Mesendoderm (in vitro differentiated cells): Measurements from ENCODE around the gene SHROOM3.

Experiments
- DNase-seq: peaks from one replicate; pipeline ENCODE4 v3.0.0; 2013
- H2AK5ac ChIP-seq: 2 replicates; pipeline ENCODE4 v1.6.1; 2013; ENCODE audit warnings: low read length, inconsistent platforms
- H2BK120ac ChIP-seq: 2 replicates; pipeline ENCODE4 v1.6.1; 2013; ENCODE audit warnings: low read depth, mild to moderate bottlenecking, low read length, moderate library complexity, mixed read lengths
- H2BK15ac ChIP-seq: replicated peaks from 2 replicates; pipeline ENCODE4 v1.6.1; 2013; ENCODE audit warnings: low read depth, mild to moderate bottlenecking, moderate library complexity
- H2BK5ac ChIP-seq: 2 replicates; pipeline ENCODE4 v1.6.1; 2013; ENCODE audit warnings: low read length, inconsistent platforms
- H3K18ac ChIP-seq: 2 replicates; pipeline ENCODE4 v1.6.1; 2013; ENCODE audit warnings: mild to moderate bottlenecking, low read length, mixed read lengths
- H3K23ac ChIP-seq: one replicate; pipeline ENCODE4 v1.6.1; 2013; ENCODE audit warnings: low read length
- H3K27ac ChIP-seq: 2 replicates; pipeline ENCODE4 v1.5.1; 2013; ENCODE audit warnings: low read depth, mild to moderate bottlenecking, inconsistent platforms, low read length, moderate library complexity
- H3K27me3 ChIP-seq: 2 replicates; pipeline ENCODE4 v1.6.1; 2013; ENCODE audit warnings: low read length, control low read depth, mild to moderate bottlenecking, inconsistent platforms; ENCODE audit not compliant: insufficient read depth, poor library complexity
- H3K36me3 ChIP-seq: 2 replicates; pipeline ENCODE4 v1.6.1; 2013; ENCODE audit warnings: low read length, inconsistent platforms; ENCODE audit not compliant: control insufficient read depth, insufficient read depth
- H3K4ac ChIP-seq: one replicate; pipeline ENCODE4 v1.6.1; 2013; ENCODE audit warnings: low read depth, mild to moderate bottlenecking, low read length, moderate library complexity
- H3K4me1 ChIP-seq: 2 replicates; pipeline ENCODE4 v1.6.1; 2013; ENCODE audit warnings: low read depth, low read length, inconsistent platforms; ENCODE audit not compliant: control insufficient read depth
- H3K4me2 ChIP-seq: 2 replicates; pipeline ENCODE4 v1.6.1; 2013; ENCODE audit warnings: low read length
- H3K4me3 ChIP-seq: 2 replicates; pipeline ENCODE4 v1.5.1; 2013; ENCODE audit warnings: mild to moderate bottlenecking, low read length
- H3K56ac ChIP-seq: one replicate; pipeline ENCODE4 v1.6.1; 2013; ENCODE audit warnings: low read length
- H3K79me1 ChIP-seq: 2 replicates; pipeline ENCODE4 v1.6.1; 2013; ENCODE audit warnings: low read length, inconsistent platforms
- H3K79me2 ChIP-seq: 2 replicates; pipeline ENCODE4 v1.6.1; 2013; ENCODE audit warnings: mild to moderate bottlenecking, low read length; ENCODE audit not compliant: control insufficient read depth, insufficient read depth
- H3K9ac ChIP-seq: 2 replicates; pipeline ENCODE4 v1.6.1; 2013; ENCODE audit warnings: low read length, inconsistent platforms
- H4K5ac ChIP-seq: one replicate; pipeline ENCODE4 v1.6.1; 2013; ENCODE audit warnings: low read length
- H4K8ac ChIP-seq: one replicate; pipeline ENCODE4 v1.6.1; 2013; ENCODE audit warnings: low read depth, mild to moderate bottlenecking, control low read depth, low read length, moderate library complexity
- WGBS: extraction: QIAGEN DNeasy Blood & Tissue Kit; methylation state at CpG from one replicate; pipeline ENCODE4 v1.1.7; 2013; ENCODE audit warnings: low lambda C conversion rate, missing lambda C conversion rate; ENCODE audit not compliant: insufficient coverage; ENCODE audit errors: extremely low coverage; 5-methylcytosine and 5-hydroxymethylcytosine counted together

The SHROOM3 gene

GRCh38 chr4:76584241-76585152 is 149.5 kb downstream of the SHROOM3 start:
- no peak for DNase-seq
- no peak overlapping the region for H3K4ac ChIP-seq
- no peak overlapping the region for H4K8ac ChIP-seq
- no peak overlapping the region for H3K27ac ChIP-seq
- H3K79me2 ChIP-seq: no peaks in the 10 kb centered on the region
- H2AK5ac ChIP-seq: no peak overlapping the region
- H3K4me1 ChIP-seq: peaks cover 7% of the 10 kb centered on the region
- WGBS: no CpG with 5 or more reads among the region's 9 CpGs
- H2BK15ac ChIP-seq: no peak overlapping the region
- no peak overlapping the region for H3K56ac ChIP-seq
- no peaks in the 10 kb centered on the region for H3K27me3 ChIP-seq
- no peak overlapping the region for H3K23ac ChIP-seq
- H4K5ac ChIP-seq: no peak overlapping the region
- H2BK5ac ChIP-seq: no peak overlapping the region
- H3K36me3 ChIP-seq: no peaks in the 10 kb centered on the region
- no peak overlapping the region for H3K18ac ChIP-seq
- H3K4me2 ChIP-seq: no peak overlapping the region
- H3K79me1 ChIP-seq: no peaks in the 10 kb centered on the region
- no peak overlapping the region for H3K4me3 ChIP-seq
- H3K9ac ChIP-seq: no peak overlapping the region
- H2BK120ac ChIP-seq: no peak overlapping the region

GRCh38 chr4:76585272-76585671 is 150.2 kb downstream of the SHROOM3 start:
- Histone ChIP-seq H3K27ac (no peak overlapping the region), H3K4ac (no peak overlapping the region), H3K4me1 (peaks cover 11% of the 10 kb centered on the region), H2BK15ac (no peak overlapping the region), H2BK120ac (no peak overlapping the region), H3K56ac (peak overlapping the region; percentile 46), H3K36me3 (no peaks in the 10 kb centered on the region), H4K8ac (no peak overlapping the region), H4K5ac (no peak overlapping the region), H3K9ac (no peak overlapping the region), H3K27me3 (no peaks in the 10 kb centered on the region), H3K23ac (no peak overlapping the region), H3K79me2 (no peaks in the 10 kb centered on the region), H3K4me2 (no peak overlapping the region), H2BK5ac (no peak overlapping the region), H2AK5ac (no peak overlapping the region), H3K4me3 (no peak overlapping the region), H3K18ac (no peak overlapping the region), H3K79me1 (no peaks in the 10 kb centered on the region)
- WGBS: no CpG with 5 or more reads among the region's 5 CpGs
- peak; percentile 48 for DNase-seq

- Histone ChIP-seq H3K23ac (no peak overlapping the region), H3K27ac (peak overlapping the region; percentile 71), H4K5ac (no peak overlapping the region), H3K27me3 (no peaks in the 10 kb centered on the region), H2BK15ac (no peak overlapping the region), H3K9ac (peak overlapping the region; percentile 66), H2AK5ac (no peak overlapping the region), H3K56ac (peak overlapping the region; percentile 88), H2BK120ac (no peak overlapping the region), H3K18ac (no peak overlapping the region), H2BK5ac (no peak overlapping the region), H4K8ac (no peak overlapping the region), H3K4ac (no peak overlapping the region), H3K4me1 (peaks cover 11% of the 10 kb centered on the region), H3K4me3 (peak overlapping the region; percentile 40), H3K4me2 (peak overlapping the region; percentile 81), H3K79me2 (no peaks in the 10 kb centered on the region), H3K79me1 (no peaks in the 10 kb centered on the region), H3K36me3 (no peaks in the 10 kb centered on the region)
- peak; percentile 98 for DNase-seq
- no CpG with 5 or more reads among the region's 28 CpGs for WGBS
Observed at GRCh38 chr4:76585897-76586360, 150.9 kb downstream of the SHROOM3 start.

- H3K18ac ChIP-seq: no peak overlapping the region
- no peak overlapping the region for H2BK15ac ChIP-seq
- no peaks in the 10 kb centered on the region for H3K79me2 ChIP-seq
- H3K27me3 ChIP-seq: no peaks in the 10 kb centered on the region
- no peak overlapping the region for H4K5ac ChIP-seq
- no peaks in the 10 kb centered on the region for H3K36me3 ChIP-seq
- no peak overlapping the region for H3K4ac ChIP-seq
- peak overlapping the region; percentile 63 for H3K56ac ChIP-seq
- H3K23ac ChIP-seq: no peak overlapping the region
- no peak overlapping the region for H4K8ac ChIP-seq
- H3K4me1 ChIP-seq: peaks cover 11% of the 10 kb centered on the region
- no peak overlapping the region for H3K4me3 ChIP-seq
- peak overlapping the region; percentile 41 for H2BK5ac ChIP-seq
- H2BK120ac ChIP-seq: no peak overlapping the region
- no peak overlapping the region for H2AK5ac ChIP-seq
- peak; percentile 79 for DNase-seq
- H3K79me1 ChIP-seq: no peaks in the 10 kb centered on the region
- WGBS: no CpG with 5 or more reads among the region's 2 CpGs
- no peak overlapping the region for H3K27ac ChIP-seq
- no peak overlapping the region for H3K9ac ChIP-seq
- no peak overlapping the region for H3K4me2 ChIP-seq
Observed at GRCh38 chr4:76588274-76588673, 153.2 kb downstream of the SHROOM3 start.

- Histone ChIP-seq H3K4me1 (peaks cover 11% of the 10 kb centered on the region), H3K18ac (peak overlapping the region; percentile 98), H3K23ac (no peak overlapping the region), H3K36me3 (no peaks in the 10 kb centered on the region), H3K4ac (peak overlapping the region; percentile 93), H3K56ac (peak overlapping the region; percentile 53), H2BK15ac (no peak overlapping the region), H3K79me2 (no peaks in the 10 kb centered on the region), H3K9ac (no peak overlapping the region), H2BK120ac (peak overlapping the region; percentile 99), H2BK5ac (peak overlapping the region; percentile 72), H3K27ac (peak overlapping the region; percentile 95), H3K4me3 (no peak overlapping the region), H4K8ac (no peak overlapping the region), H2AK5ac (no peak overlapping the region), H4K5ac (no peak overlapping the region), H3K4me2 (no peak overlapping the region), H3K27me3 (no peaks in the 10 kb centered on the region), H3K79me1 (no peaks in the 10 kb centered on the region)
- peak; percentile 81 for DNase-seq
- no CpG with 5 or more reads among the region's 1 CpG for WGBS
Observed at GRCh38 chr4:76589402-76589801, 154.4 kb downstream of the SHROOM3 start.
